UCSD-AML1 (cell line): ENCODE measurements around the gene CACNA1D.

Experiments used
- DNase-seq: peaks from one replicate; lab custom pipeline; 2025; ENCODE audit not compliant: unreplicated experiment; lab: John Stamatoyannopoulos, UW

Gene CACNA1D

GRCh38 chr3:53803124-53803815 is 308.9 kb downstream of the CACNA1D start:
- no peak for DNase-seq

- DNase-seq, result no peak
These were observed 309.6 kb downstream of the CACNA1D start for GRCh38 chr3:53803816-53804695.

- DNase-seq, result no peak
These were observed 310.5 kb downstream of the CACNA1D start for GRCh38 chr3:53804697-53805462.

- no peak for DNase-seq
These were observed 311.2 kb downstream of the CACNA1D start for GRCh38 chr3:53805463-53806159.

- DNase-seq, result no peak
These were observed 312.0 kb downstream of the CACNA1D start for GRCh38 chr3:53806182-53807116.

GRCh38 chr3:53807117-53807810 is 312.9 kb downstream of the CACNA1D start:
- no peak for DNase-seq

GRCh38 chr3:53808496-53808895 is 314.1 kb downstream of the CACNA1D start:
- no peak for DNase-seq

- DNase-seq, result no peak
These were observed 314.9 kb downstream of the CACNA1D start for GRCh38 chr3:53809267-53809666.

- DNase-seq, result no peak
These were observed 315.5 kb downstream of the CACNA1D start for GRCh38 chr3:53809764-53810400.

- DNase-seq, result no peak
These were observed 316.9 kb downstream of the CACNA1D start for GRCh38 chr3:53811143-53811927.

- DNase-seq, result no peak
These were observed 318.0 kb downstream of the CACNA1D start for GRCh38 chr3:53812434-53812833.

GRCh38 chr3:53813229-53813628 is 318.8 kb downstream of the CACNA1D start:
- DNase-seq, result no peak

GRCh38 chr3:53813876-53814275 is 319.5 kb downstream of the CACNA1D start:
- DNase-seq, result no peak

- DNase-seq, result no peak
These were observed 320.7 kb downstream of the CACNA1D start for GRCh38 chr3:53815067-53815466.

GRCh38 chr3:53815651-53816050 is 321.2 kb downstream of the CACNA1D start:
- no peak for DNase-seq

GRCh38 chr3:53816425-53816824 is 322.0 kb downstream of the CACNA1D start:
- DNase-seq, result no peak

- no peak for DNase-seq
These were observed 322.8 kb downstream of the CACNA1D start for GRCh38 chr3:53817211-53817610.

- DNase-seq, result no peak
These were observed 323.4 kb downstream of the CACNA1D start for GRCh38 chr3:53817809-53818208.
